ENCODE results near the gene RPS6KC1.

- TF ChIP-seq CTCF (IDR thresholded peaks at IDR 0.05) (no peak), EP300 (IDR thresholded peaks at IDR 0.05) (no peak)
Measured at GRCh38 chr1:213221209-213221608, 170.2 kb downstream of the RPS6KC1 start.

All from ovary (tissue), 3 donors.